Hematopoietic multipotent progenitor cell treated with erythropoietin and hydrocortisone succinate and interleukin-3 and kit ligand, for 8 days (in vitro differentiated cells): Measurements from ENCODE around the gene CTNNA1.
A peak's percentile ranks its signal among the peaks of the same experiment; 100 is the strongest.
"Not testable (repeated sequence)": the region's sequence is repeated elsewhere in the genome, so short reads cannot be mapped to it uniquely, and the experiment has no call there.

ENCODE experiments used
- DNase-seq: peaks from one replicate; pipeline ENCODE4 v3.0.0-alpha.2; 2015

The CTNNA1 gene

GRCh38 chr5:138752951-138753793, at the start of gene CTNNA1:
TSS of gene CTNNA1 (plus strand) at chr5:138753425. CDS start at chr5:138781925, 28,500 bp downstream.
- DNase-seq: peak; percentile 59

- DNase-seq: not testable (repeated sequence)
Measured at GRCh38 chr5:138703777-138704176, 49.4 kb upstream of the CTNNA1 start.

- DNase-seq: no peak
Measured at GRCh38 chr5:138705007-138705406, 48.2 kb upstream of the CTNNA1 start.

GRCh38 chr5:138705567-138705966, 47.7 kb upstream of the CTNNA1 start:
- DNase-seq: no peak

GRCh38 chr5:138706655-138707480, 46.4 kb upstream of the CTNNA1 start:
- no peak for DNase-seq

GRCh38 chr5:138708791-138709190, 44.4 kb upstream of the CTNNA1 start:
- DNase-seq: no peak

GRCh38 chr5:138709202-138709601, 44.0 kb upstream of the CTNNA1 start:
- DNase-seq: no peak

- peak; percentile 25 for DNase-seq
Measured at GRCh38 chr5:138711087-138711486, 42.1 kb upstream of the CTNNA1 start.

GRCh38 chr5:138711811-138712210, 41.4 kb upstream of the CTNNA1 start:
- peak; percentile 83 for DNase-seq

- no peak for DNase-seq
Measured at GRCh38 chr5:138712324-138712723, 40.9 kb upstream of the CTNNA1 start.

GRCh38 chr5:138712791-138713190, 40.4 kb upstream of the CTNNA1 start:
- no peak for DNase-seq

GRCh38 chr5:138713247-138713646, 40.0 kb upstream of the CTNNA1 start:
- no peak for DNase-seq

- DNase-seq: no peak
Measured at GRCh38 chr5:138714694-138715093, 38.5 kb upstream of the CTNNA1 start.

GRCh38 chr5:138715931-138716432, 37.2 kb upstream of the CTNNA1 start:
- not testable (repeated sequence) for DNase-seq

GRCh38 chr5:138716456-138716924, 36.7 kb upstream of the CTNNA1 start:
- DNase-seq: no peak

GRCh38 chr5:138717399-138717798, 35.8 kb upstream of the CTNNA1 start:
- DNase-seq: no peak

- DNase-seq: no peak
Measured at GRCh38 chr5:138719811-138720210, 33.4 kb upstream of the CTNNA1 start.

GRCh38 chr5:138720840-138721239, 32.4 kb upstream of the CTNNA1 start:
- no peak for DNase-seq

- DNase-seq: no peak
Measured at GRCh38 chr5:138721979-138722378, 31.2 kb upstream of the CTNNA1 start.

- no peak for DNase-seq
Measured at GRCh38 chr5:138722544-138723177, 30.6 kb upstream of the CTNNA1 start.

- no peak for DNase-seq
Measured at GRCh38 chr5:138724470-138725146, 28.6 kb upstream of the CTNNA1 start.

- peak; percentile 74 for DNase-seq
Measured at GRCh38 chr5:138725153-138725817, 27.9 kb upstream of the CTNNA1 start.
